Stimulated activated CD4-positive, alpha-beta T cell treated with anti-CD3 and anti-CD28 coated beads, Interleukin-1b, Interleukin-23, amount 100 ng/mL, for 24 hours (primary cell): ENCODE results near the gene PKP1.

ENCODE experiments used
- DNase-seq, 4 experiments: peaks; one replicate each; pipeline ENCODE4 v3.0.0-alpha.2; 2020; ENCODE audit warnings: low read depth in 4 of 4, low spot score in 1 of 4

PKP1 gene

GRCh38 chr1:201364808-201365105, 81.5 kb downstream of the PKP1 start:
- no peak for DNase-seq

- no peak for DNase-seq
These were observed 81.9 kb downstream of the PKP1 start for GRCh38 chr1:201365251-201365650.

- no peak for DNase-seq
These were observed 83.4 kb downstream of the PKP1 start for GRCh38 chr1:201366696-201367095.

- no peak for DNase-seq
These were observed 85.9 kb downstream of the PKP1 start for GRCh38 chr1:201369209-201369608.

- DNase-seq, result no peak
These were observed 87.2 kb downstream of the PKP1 start for GRCh38 chr1:201370500-201370899.

- no peak for DNase-seq
These were observed 88.0 kb downstream of the PKP1 start for GRCh38 chr1:201371276-201371675.

- no peak for DNase-seq
These were observed 88.5 kb downstream of the PKP1 start for GRCh38 chr1:201371792-201372191.

- no peak for DNase-seq
These were observed 91.1 kb downstream of the PKP1 start for GRCh38 chr1:201374364-201374763.

- DNase-seq, result no peak
These were observed 91.9 kb downstream of the PKP1 start for GRCh38 chr1:201375169-201375568.

GRCh38 chr1:201376107-201376463, 92.8 kb downstream of the PKP1 start:
- DNase-seq, result no peak

- no peak for DNase-seq
These were observed 93.4 kb downstream of the PKP1 start for GRCh38 chr1:201376464-201377374.

GRCh38 chr1:201377611-201378092, 94.3 kb downstream of the PKP1 start, which contains the start of gene TNNT2:
Gene TNNT2, minus strand, starts transcription at chr1:201377680. Its CDS starts 4,426 bp downstream, at chr1:201373254.
- no peak for DNase-seq

- no peak for DNase-seq
These were observed 95.5 kb downstream of the PKP1 start for GRCh38 chr1:201378804-201379203.

- no peak for DNase-seq
These were observed 96.5 kb downstream of the PKP1 start for GRCh38 chr1:201379733-201380242.

- no peak for DNase-seq
These were observed 97.8 kb downstream of the PKP1 start for GRCh38 chr1:201381130-201381529.
